ENCODE data around the gene ADTRP. TPM values are rescaled to one million over a fixed set of nuclear protein-coding genes. Genes with fewer than 3 reads are reported as not detected.

Gene ADTRP
- total RNA-seq, 4 donors from 2014 or later = 0.66 to 0.92 TPM; not detected in 2

DNA sequence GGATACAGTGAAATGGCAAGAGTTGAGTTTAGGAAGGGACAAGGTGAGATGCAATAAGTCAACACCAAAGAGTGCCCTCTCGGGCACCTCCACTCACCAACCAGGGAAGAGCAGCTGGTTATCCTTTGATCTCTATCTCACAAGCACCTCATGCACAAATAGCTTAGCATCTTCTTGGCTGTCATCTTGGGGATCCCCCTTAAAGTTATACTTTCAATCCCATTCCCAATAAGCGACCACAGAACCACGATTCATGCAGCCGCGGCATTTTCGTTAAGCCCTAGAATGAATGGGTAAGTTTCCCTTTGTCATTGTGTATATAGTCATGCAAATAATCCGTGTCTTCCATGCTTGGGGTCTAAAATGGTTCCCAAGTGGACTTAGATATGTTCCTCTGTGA, 73.5 kb downstream of the ADTRP start:
- Histone ChIP-seq H3K9me3 (no peaks in the 10 kb centered on the region), H3K27me3 (no peaks in the 10 kb centered on the region), H3K27ac (replicated peaks in 1 of 4) (no peak overlapping the region), H3K36me3 (no peaks in the 10 kb centered on the region), H3K4me1 (peaks cover 1 to 14% (median 2%) of the 10 kb centered on the region in 4 donors), H3K4me3 (no peak overlapping the region)
- TF ChIP-seq POLR2A (IDR thresholded peaks at IDR 0.05; ENCODE audit: low read depth) = no peak
- TF ChIP-seq EP300 (IDR thresholded peaks at IDR 0.05) = no peak
- TF ChIP-seq, protein P1, sequence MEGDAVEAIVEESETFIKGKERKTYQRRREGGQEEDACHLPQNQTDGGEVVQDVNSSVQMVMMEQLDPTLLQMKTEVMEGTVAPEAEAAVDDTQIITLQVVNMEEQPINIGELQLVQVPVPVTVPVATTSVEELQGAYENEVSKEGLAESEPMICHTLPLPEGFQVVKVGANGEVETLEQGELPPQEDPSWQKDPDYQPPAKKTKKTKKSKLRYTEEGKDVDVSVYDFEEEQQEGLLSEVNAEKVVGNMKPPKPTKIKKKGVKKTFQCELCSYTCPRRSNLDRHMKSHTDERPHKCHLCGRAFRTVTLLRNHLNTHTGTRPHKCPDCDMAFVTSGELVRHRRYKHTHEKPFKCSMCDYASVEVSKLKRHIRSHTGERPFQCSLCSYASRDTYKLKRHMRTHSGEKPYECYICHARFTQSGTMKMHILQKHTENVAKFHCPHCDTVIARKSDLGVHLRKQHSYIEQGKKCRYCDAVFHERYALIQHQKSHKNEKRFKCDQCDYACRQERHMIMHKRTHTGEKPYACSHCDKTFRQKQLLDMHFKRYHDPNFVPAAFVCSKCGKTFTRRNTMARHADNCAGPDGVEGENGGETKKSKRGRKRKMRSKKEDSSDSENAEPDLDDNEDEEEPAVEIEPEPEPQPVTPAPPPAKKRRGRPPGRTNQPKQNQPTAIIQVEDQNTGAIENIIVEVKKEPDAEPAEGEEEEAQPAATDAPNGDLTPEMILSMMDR (IDR thresholded peaks at IDR 0.05) = no peak
- WGBS = over 99% methylated on average over 7 of the region's 7 CpGs
- intact Hi-C loops (cut with DNase I) = loop anchor here (10.0 kb wide), 1 partner anchor 310 kb away; the partner anchor contains the start of gene HIVEP1
- DNase-seq (ENCODE audit: extremely low spot score) = no peak

DNA sequence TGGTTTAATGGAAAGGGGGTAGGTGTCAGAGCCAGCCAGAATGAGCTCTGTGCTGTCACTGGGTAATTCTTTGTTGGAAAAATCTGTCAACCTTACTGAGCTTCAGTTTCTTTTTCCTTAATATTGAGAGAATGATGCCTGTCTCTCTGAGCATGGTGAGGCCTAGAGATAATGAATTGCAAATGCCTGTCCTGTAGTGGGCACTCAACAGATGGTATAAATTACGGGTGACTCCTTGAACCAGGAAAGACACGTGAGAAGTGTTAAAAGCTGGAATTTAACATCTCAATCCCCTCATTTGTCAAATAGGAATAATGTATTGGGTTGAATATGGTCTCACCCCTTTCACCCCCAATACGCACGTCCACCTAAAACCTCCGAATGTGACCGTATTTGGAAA, 74.9 kb downstream of the ADTRP start:
- no peak for TF ChIP-seq EP300 (IDR thresholded peaks at IDR 0.05)
- TF ChIP-seq, protein P1 (IDR thresholded peaks at IDR 0.05) = no peak
- TF ChIP-seq POLR2AphosphoS5 (IDR thresholded peaks at IDR 0.05) = no peak
- TF ChIP-seq POLR2A (IDR thresholded peaks at IDR 0.05; ENCODE audit: low read depth) = no peak
- no peak for DNase-seq (ENCODE audit: extremely low spot score)
- Histone ChIP-seq H3K36me3 (no peaks in the 10 kb centered on the region), H3K4me3 (no peak overlapping the region), H3K27ac (replicated peaks in 1 of 4) (no peak overlapping the region), H3K27me3 (no peaks in the 10 kb centered on the region), H3K4me1 (peaks cover 0 to 9% (median 0%) of the 10 kb centered on the region in 4 donors), H3K9me3 (no peaks in the 10 kb centered on the region)
- intact Hi-C loops (cut with DNase I) = loop anchor here (10.0 kb wide), 1 partner anchor 311 kb away; the partner anchor contains the start of gene HIVEP1
- WGBS = 98% methylated on average over 6 of the region's 6 CpGs

DNA sequence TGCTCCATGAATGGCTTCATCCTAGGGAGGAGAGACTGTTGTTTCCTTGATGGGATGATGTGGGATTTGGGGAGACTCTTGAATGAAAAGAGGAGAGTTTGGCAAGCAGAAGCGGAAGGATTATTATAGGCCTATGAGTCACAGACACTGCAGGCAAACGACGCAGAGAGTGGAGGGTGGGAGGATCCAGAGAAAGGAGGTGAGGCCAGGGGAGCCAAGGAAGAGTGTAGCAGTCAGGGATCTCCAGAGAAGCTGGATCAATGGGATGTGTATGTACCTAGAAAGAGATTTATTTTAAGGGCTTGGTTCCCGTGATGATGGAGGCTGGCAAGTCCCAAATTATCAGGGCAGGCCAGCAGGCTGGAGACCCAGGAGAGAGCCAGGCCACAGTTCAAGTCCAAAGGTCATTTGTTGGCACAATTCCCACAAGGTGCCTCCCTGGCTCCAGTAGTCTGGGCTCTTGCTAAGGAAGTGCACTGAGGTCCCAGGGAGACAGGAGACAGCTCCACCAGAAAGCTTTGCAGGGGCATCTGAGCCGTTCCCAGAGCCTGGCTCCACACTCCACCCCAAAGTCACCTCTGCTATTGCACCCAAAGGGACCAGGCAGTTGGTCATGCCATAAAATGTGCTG, 76.0 kb downstream of the ADTRP start:
- intact Hi-C loops (cut with DNase I) = loop anchor here (10.0 kb wide), 1 partner anchor 312 kb away; the partner anchor contains the start of gene HIVEP1
- H3K4me1 ChIP-seq = peaks cover 0 to 9% (median 0%) of the 10 kb centered on the region in 4 donors
- H3K4me3 ChIP-seq = no peak overlapping the region
- no peaks in the 10 kb centered on the region for H3K9me3 ChIP-seq
- H3K36me3 ChIP-seq = no peaks in the 10 kb centered on the region
- DNase-seq (ENCODE audit: extremely low spot score) = peak; percentile 79
- H3K27ac ChIP-seq (replicated peaks in 1 of 4) = no peak overlapping the region
- 64% methylated on average over 5 of the region's 5 CpGs for WGBS
- no peaks in the 10 kb centered on the region for H3K27me3 ChIP-seq
- TF ChIP-seq EP300 (IDR thresholded peaks at IDR 0.05) (no peak), POLR2AphosphoS5 (IDR thresholded peaks at IDR 0.05) (no peak), POLR2A (IDR thresholded peaks at IDR 0.05; ENCODE audit: low read depth) (no peak)
- TF ChIP-seq, protein P1 (IDR thresholded peaks at IDR 0.05) = no peak

DNA sequence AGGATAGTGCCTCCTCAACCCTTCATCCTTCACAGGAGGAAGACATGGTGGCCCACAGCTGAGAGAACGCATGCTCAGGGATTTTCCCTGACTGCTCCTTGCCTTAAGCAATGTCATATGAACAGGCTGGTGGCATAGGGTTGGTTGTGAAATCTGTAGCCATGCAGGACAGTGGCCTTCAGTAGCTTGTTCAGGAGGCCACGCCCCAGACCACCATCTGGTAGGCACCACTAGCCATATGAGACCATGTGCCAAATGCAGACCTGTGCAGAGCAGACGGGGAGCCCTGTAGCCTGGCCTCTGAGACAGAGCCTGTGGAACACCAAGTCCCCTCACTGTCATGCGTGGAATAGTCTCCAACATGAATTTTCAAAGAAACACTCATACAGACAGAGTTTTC, 76.5 kb downstream of the ADTRP start:
- WGBS = 85% methylated on average over 3 of the region's 4 CpGs
- peaks cover 0 to 9% (median 0%) of the 10 kb centered on the region in 4 donors for H3K4me1 ChIP-seq
- no peak for TF ChIP-seq EP300 (IDR thresholded peaks at IDR 0.05)
- no peak for TF ChIP-seq POLR2A (IDR thresholded peaks at IDR 0.05; ENCODE audit: low read depth)
- no peak for TF ChIP-seq POLR2AphosphoS5 (IDR thresholded peaks at IDR 0.05)
- TF ChIP-seq, protein P1 (IDR thresholded peaks at IDR 0.05) = no peak
- H3K27me3 ChIP-seq = no peaks in the 10 kb centered on the region
- intact Hi-C loops (cut with DNase I) = loop anchor here (10.0 kb wide), 1 partner anchor 313 kb away; the partner anchor contains the start of gene HIVEP1
- DNase-seq (ENCODE audit: extremely low spot score) = no peak
- H3K4me3 ChIP-seq = no peak overlapping the region
- H3K9me3 ChIP-seq = no peaks in the 10 kb centered on the region
- no peaks in the 10 kb centered on the region for H3K36me3 ChIP-seq
- H3K27ac ChIP-seq (replicated peaks in 1 of 4) = no peak overlapping the region

Data from esophagus muscularis mucosa (tissue), 4 donors.